Measurements from ENCODE around the gene RASSF5.
A peak's percentile ranks its signal among the peaks of the same experiment; 100 is the strongest.

Gene RASSF5

DNA sequence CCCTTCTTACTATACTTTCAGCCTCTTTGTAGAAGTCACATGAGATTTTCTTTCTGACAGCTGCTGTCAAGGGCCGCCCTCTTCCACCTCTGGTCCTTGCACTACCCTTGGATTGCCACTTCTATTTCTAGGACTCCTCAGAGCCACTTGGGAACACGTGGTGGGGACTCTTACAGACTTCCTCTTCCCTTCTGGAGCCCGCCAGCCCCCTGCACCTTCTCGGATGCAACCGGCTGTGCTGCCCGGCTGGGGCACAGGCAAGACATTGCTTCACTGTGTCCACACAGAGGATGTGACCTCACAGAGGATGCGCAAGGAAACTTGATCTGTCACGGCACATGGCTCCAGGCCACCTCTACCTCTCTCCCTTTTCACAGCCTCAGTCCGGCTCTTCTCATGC lies 39.4 kb upstream of the RASSF5 start:
- H3K4me1 ChIP-seq (ENCODE audit: insufficient read depth, low read length), result peaks cover 33% of the 10 kb centered on the region
- H4K20me1 ChIP-seq (ENCODE audit: insufficient read depth, low read length), result no peaks in the 10 kb centered on the region
- no peak overlapping the region for H3K9ac ChIP-seq (ENCODE audit: low read depth, low read length)
- no peak overlapping the region for H3K27ac ChIP-seq (ENCODE audit: low read length)
- peaks cover 16% of the 10 kb centered on the region for H3K79me2 ChIP-seq (ENCODE audit: insufficient read depth, low read length)
- no peak overlapping the region for H2AFZ ChIP-seq (ENCODE audit: low read depth, low read length)
- TF ChIP-seq, protein P1, sequence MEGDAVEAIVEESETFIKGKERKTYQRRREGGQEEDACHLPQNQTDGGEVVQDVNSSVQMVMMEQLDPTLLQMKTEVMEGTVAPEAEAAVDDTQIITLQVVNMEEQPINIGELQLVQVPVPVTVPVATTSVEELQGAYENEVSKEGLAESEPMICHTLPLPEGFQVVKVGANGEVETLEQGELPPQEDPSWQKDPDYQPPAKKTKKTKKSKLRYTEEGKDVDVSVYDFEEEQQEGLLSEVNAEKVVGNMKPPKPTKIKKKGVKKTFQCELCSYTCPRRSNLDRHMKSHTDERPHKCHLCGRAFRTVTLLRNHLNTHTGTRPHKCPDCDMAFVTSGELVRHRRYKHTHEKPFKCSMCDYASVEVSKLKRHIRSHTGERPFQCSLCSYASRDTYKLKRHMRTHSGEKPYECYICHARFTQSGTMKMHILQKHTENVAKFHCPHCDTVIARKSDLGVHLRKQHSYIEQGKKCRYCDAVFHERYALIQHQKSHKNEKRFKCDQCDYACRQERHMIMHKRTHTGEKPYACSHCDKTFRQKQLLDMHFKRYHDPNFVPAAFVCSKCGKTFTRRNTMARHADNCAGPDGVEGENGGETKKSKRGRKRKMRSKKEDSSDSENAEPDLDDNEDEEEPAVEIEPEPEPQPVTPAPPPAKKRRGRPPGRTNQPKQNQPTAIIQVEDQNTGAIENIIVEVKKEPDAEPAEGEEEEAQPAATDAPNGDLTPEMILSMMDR (IDR thresholded peaks at IDR 0.05; ENCODE audit: borderline replicate concordance, extremely low read depth, low read length, poor library complexity, severe bottlenecking), result no peak
- TF ChIP-seq EZH2 (IDR thresholded peaks at IDR 0.05; ENCODE audit: borderline replicate concordance, low read depth, low read length, severe bottlenecking), result no peak
- no peaks in the 10 kb centered on the region for H3K27me3 ChIP-seq (ENCODE audit: insufficient read depth, low read length, poor library complexity)
- H3K4me2 ChIP-seq (ENCODE audit: insufficient read depth, low read length), result no peak overlapping the region
- no peaks in the 10 kb centered on the region for H3K9me3 ChIP-seq (ENCODE audit: insufficient read depth, low read length, severe bottlenecking)
- no peak overlapping the region for H3K4me3 ChIP-seq (ENCODE audit: low read depth in 1 of 2, low read length in 2 of 2)
- ATAC-seq (ENCODE audit: insufficient read depth, low read depth) (no peak), DNase-seq (no peak)
- peaks cover 3% of the 10 kb centered on the region; the same call in 1 of the 2 replicates for H3K36me3 ChIP-seq (ENCODE audit: insufficient read depth, low read length)

DNA sequence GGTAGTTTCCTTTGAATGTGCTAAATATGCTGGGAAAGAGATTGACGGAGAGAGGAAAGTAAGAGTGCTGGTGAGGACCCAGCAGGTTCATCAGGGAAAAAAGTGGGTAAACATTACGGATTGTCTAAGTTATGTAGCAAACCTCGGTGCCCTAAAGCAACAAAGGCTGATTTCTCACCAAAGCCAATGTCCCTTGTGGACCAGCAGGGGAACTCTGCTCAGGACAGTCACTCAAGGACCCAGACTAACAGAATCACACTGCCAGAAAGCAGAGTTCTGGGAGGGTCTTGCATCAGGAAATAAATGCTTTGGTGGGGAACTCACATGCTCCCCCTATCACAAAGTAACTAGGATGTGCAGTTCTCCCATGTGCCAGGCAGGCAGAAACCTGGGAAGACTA lies 38.8 kb upstream of the RASSF5 start:
- DNase-seq (no peak), ATAC-seq (ENCODE audit: insufficient read depth, low read depth) (no peak)
- Histone ChIP-seq H3K79me2 (ENCODE audit: insufficient read depth, low read length) (peaks cover 16% of the 10 kb centered on the region), H2AFZ (ENCODE audit: low read depth, low read length) (no peak overlapping the region), H3K4me1 (ENCODE audit: insufficient read depth, low read length) (peaks cover 33% of the 10 kb centered on the region), H3K9ac (ENCODE audit: low read depth, low read length) (no peak overlapping the region), H3K27me3 (ENCODE audit: insufficient read depth, low read length, poor library complexity) (no peaks in the 10 kb centered on the region), H4K20me1 (ENCODE audit: insufficient read depth, low read length) (no peaks in the 10 kb centered on the region), H3K27ac (ENCODE audit: low read length) (no peak overlapping the region), H3K36me3 (ENCODE audit: insufficient read depth, low read length) (peaks cover 9% of the 10 kb centered on the region; the same call in 1 of the 2 replicates), H3K4me3 (ENCODE audit: low read depth in 1 of 2, low read length in 2 of 2) (no peak overlapping the region), H3K4me2 (ENCODE audit: insufficient read depth, low read length) (no peak overlapping the region), H3K9me3 (ENCODE audit: insufficient read depth, low read length, severe bottlenecking) (no peaks in the 10 kb centered on the region)
- TF ChIP-seq EZH2 (IDR thresholded peaks at IDR 0.05; ENCODE audit: borderline replicate concordance, low read depth, low read length, severe bottlenecking), result no peak
- TF ChIP-seq, protein P1 (IDR thresholded peaks at IDR 0.05; ENCODE audit: borderline replicate concordance, extremely low read depth, low read length, poor library complexity, severe bottlenecking), result no peak

DNA sequence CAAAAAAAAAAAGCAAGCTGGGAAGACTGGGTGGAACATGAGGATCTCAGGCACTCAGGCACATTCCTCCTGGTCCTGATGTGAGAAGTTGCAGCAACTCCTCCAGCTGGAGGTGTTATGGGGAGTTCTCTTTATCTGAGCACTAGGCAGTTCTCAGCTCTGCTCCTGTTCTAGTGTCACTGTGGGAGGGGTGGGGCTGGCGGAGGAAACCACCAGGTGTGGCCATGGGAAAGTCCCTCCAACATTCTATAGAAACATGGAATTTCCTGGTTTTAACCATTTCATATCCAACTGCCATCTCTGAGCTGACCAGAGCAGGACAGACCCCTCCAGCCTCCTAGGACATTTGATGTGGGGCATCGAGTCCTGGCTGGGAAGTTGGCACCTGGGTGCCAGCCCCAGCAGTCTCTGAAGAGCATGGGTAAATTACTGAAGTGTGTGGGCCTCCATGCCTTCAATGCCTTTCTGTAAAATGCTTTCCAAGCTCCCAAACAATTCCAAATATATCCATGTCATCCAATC lies 37.9 kb upstream of the RASSF5 start:
- peaks cover 15% of the 10 kb centered on the region for H3K36me3 ChIP-seq (ENCODE audit: insufficient read depth, low read length)
- TF ChIP-seq EZH2 (IDR thresholded peaks at IDR 0.05; ENCODE audit: borderline replicate concordance, low read depth, low read length, severe bottlenecking), result no peak
- TF ChIP-seq, protein P1 (IDR thresholded peaks at IDR 0.05; ENCODE audit: borderline replicate concordance, extremely low read depth, low read length, poor library complexity, severe bottlenecking), result no peak
- H3K4me2 ChIP-seq (ENCODE audit: insufficient read depth, low read length), result peak overlapping the region; percentile 75
- peak overlapping the region in 1 of 2 experiments; percentile 78; a peak in 2 of 4 replicates for H3K4me3 ChIP-seq (ENCODE audit: low read depth in 1 of 2, low read length in 2 of 2)
- no peaks in the 10 kb centered on the region for H3K9me3 ChIP-seq (ENCODE audit: insufficient read depth, low read length, severe bottlenecking)
- H4K20me1 ChIP-seq (ENCODE audit: insufficient read depth, low read length), result no peaks in the 10 kb centered on the region
- no peak for DNase-seq
- peaks cover 33% of the 10 kb centered on the region for H3K4me1 ChIP-seq (ENCODE audit: insufficient read depth, low read length)
- H3K79me2 ChIP-seq (ENCODE audit: insufficient read depth, low read length), result peaks cover 16% of the 10 kb centered on the region
- peak overlapping the region; percentile 67 for H3K9ac ChIP-seq (ENCODE audit: low read depth, low read length)
- peak overlapping the region; percentile 86 for H2AFZ ChIP-seq (ENCODE audit: low read depth, low read length)
- ATAC-seq (ENCODE audit: insufficient read depth, low read depth), result no peak
- no peaks in the 10 kb centered on the region for H3K27me3 ChIP-seq (ENCODE audit: insufficient read depth, low read length, poor library complexity)
- peak overlapping the region; percentile 82; the same call in 1 of the 2 replicates for H3K27ac ChIP-seq (ENCODE audit: low read length)

Measured in DND-41 (cell line).